Measurements from ENCODE around the gene OLFML2A. TPM values are rescaled to one million over a fixed set of nuclear protein-coding genes. Genes with fewer than 3 reads are reported as not detected.

The OLFML2A gene
- total and polyA plus RNA-seq, 2 donors (not counting 1 experiment from before 2014, with no cell fraction given): 0.76 to 0.88 TPM

- H3K27ac ChIP-seq (ENCODE audit: low read length in 2 of 2): no peak overlapping the region
- POLR2A ChIA-PET: interaction anchor here (0.7 kb wide), 1 partner anchor 1027 kb away, joined by 5 read pairs; no protein-coding TSS in a partner anchor
- intact Hi-C loops (cut with micrococcal nuclease): no loop called here
- Mint-ChIP-seq H3K4me1 (peaks cover 34% of the 10 kb centered on the region), H3K9me3 (ENCODE audit: insufficient read depth) (no peaks in the 10 kb centered on the region), H3K27ac (no peak overlapping the region), H3K27me3 (no peaks in the 10 kb centered on the region), H3K4me3 (no peak overlapping the region)
- H3K36me3 ChIP-seq (replicated peaks in 1 of 2; ENCODE audit: control extremely low read depth in 1 of 2, control insufficient read depth in 1 of 2, extremely low read depth in 1 of 2, insufficient read depth in 2 of 2, low read length in 1 of 2): no peaks in the 10 kb centered on the region
- H3K4me3 ChIP-seq (ENCODE audit: control extremely low read depth in 1 of 5, extremely low read depth in 1 of 5, insufficient read depth in 1 of 5, low read depth in 2 of 5, low read length in 4 of 5): no peak overlapping the region
- DNase-seq (no peak), ATAC-seq (ENCODE audit: low read depth) (no peak)
- WGBS (ENCODE audit: insufficient coverage): 95% methylated on average over 6 of the region's 8 CpGs
- H3K27me3 ChIP-seq (replicated peaks in 1 of 4; ENCODE audit: control extremely low read depth in 1 of 4, control insufficient read depth in 3 of 4, insufficient read depth in 4 of 4, low read length in 3 of 4): no peaks in the 10 kb centered on the region
- H3K9me3 ChIP-seq (ENCODE audit: control extremely low read depth in 1 of 3, control insufficient read depth in 2 of 3, insufficient read depth in 1 of 3, low read length in 2 of 3): peaks cover 0 to 15% (median 0%) of the 10 kb centered on the region in 3 donors
- no peak overlapping the region for H3K4me2 ChIP-seq (replicated peaks; ENCODE audit: low read depth, low read length, poor library complexity, severe bottlenecking)
- no peaks in the 10 kb centered on the region for H3K79me2 ChIP-seq (ENCODE audit: control insufficient read depth, insufficient read depth, low read length)
- TF ChIP-seq CTCF (IDR thresholded peaks at IDR 0.05) (no peak), EZH2 (IDR thresholded peaks at IDR 0.05; ENCODE audit: borderline replicate concordance, insufficient read depth, low read depth, low read length, poor library complexity, severe bottlenecking) (no peak)
- CTCF ChIA-PET: no interaction called here
- H4K20me1 ChIP-seq (ENCODE audit: control insufficient read depth, insufficient read depth, low read length, poor library complexity, severe bottlenecking): no peaks in the 10 kb centered on the region
- peaks cover 32 to 38% of the 10 kb centered on the region in 2 donors for H3K4me1 ChIP-seq (ENCODE audit: control insufficient read depth in 2 of 2, insufficient read depth in 2 of 2, low read length in 2 of 2)
- no peak overlapping the region for H2AFZ ChIP-seq (ENCODE audit: insufficient read depth, low read depth, low read length, poor library complexity, severe bottlenecking)
- H3K9ac ChIP-seq (ENCODE audit: low read length): no peak overlapping the region
These were observed 27.0 kb downstream of the OLFML2A start for GRCh38 chr9:124803911-124804310.

- Histone ChIP-seq H3K9ac (ENCODE audit: low read length) (no peak overlapping the region), H3K36me3 (replicated peaks in 1 of 2; ENCODE audit: control extremely low read depth in 1 of 2, control insufficient read depth in 1 of 2, extremely low read depth in 1 of 2, insufficient read depth in 2 of 2, low read length in 1 of 2) (no peaks in the 10 kb centered on the region), H3K4me2 (replicated peaks; ENCODE audit: low read depth, low read length, poor library complexity, severe bottlenecking) (no peak overlapping the region), H2AFZ (ENCODE audit: insufficient read depth, low read depth, low read length, poor library complexity, severe bottlenecking) (no peak overlapping the region), H3K27ac (ENCODE audit: low read length in 2 of 2) (no peak overlapping the region), H3K4me3 (ENCODE audit: control extremely low read depth in 1 of 5, extremely low read depth in 1 of 5, insufficient read depth in 1 of 5, low read depth in 2 of 5, low read length in 4 of 5) (no peak overlapping the region), H3K27me3 (replicated peaks in 1 of 4; ENCODE audit: control extremely low read depth in 1 of 4, control insufficient read depth in 3 of 4, insufficient read depth in 4 of 4, low read length in 3 of 4) (no peaks in the 10 kb centered on the region), H3K9me3 (ENCODE audit: control extremely low read depth in 1 of 3, control insufficient read depth in 2 of 3, insufficient read depth in 1 of 3, low read length in 2 of 3) (peaks cover 0 to 7% (median 0%) of the 10 kb centered on the region in 3 donors), H3K79me2 (ENCODE audit: control insufficient read depth, insufficient read depth, low read length) (no peaks in the 10 kb centered on the region), H3K4me1 (ENCODE audit: control insufficient read depth in 2 of 2, insufficient read depth in 2 of 2, low read length in 2 of 2) (peaks cover 21 to 26% of the 10 kb centered on the region in 2 donors), H4K20me1 (ENCODE audit: control insufficient read depth, insufficient read depth, low read length, poor library complexity, severe bottlenecking) (no peaks in the 10 kb centered on the region)
- Mint-ChIP-seq H3K4me3 (no peak overlapping the region), H3K27me3 (no peaks in the 10 kb centered on the region), H3K4me1 (peaks cover 29% of the 10 kb centered on the region), H3K9me3 (ENCODE audit: insufficient read depth) (no peaks in the 10 kb centered on the region), H3K27ac (peak overlapping the region; percentile 7)
- ChIA-PET POLR2A (no interaction called here), CTCF (no interaction called here)
- no peak for DNase-seq
- intact Hi-C loops (cut with micrococcal nuclease): no loop called here
- TF ChIP-seq CTCF (IDR thresholded peaks at IDR 0.05) (no peak), EZH2 (IDR thresholded peaks at IDR 0.05; ENCODE audit: borderline replicate concordance, insufficient read depth, low read depth, low read length, poor library complexity, severe bottlenecking) (no peak)
- 94% methylated on average over 2 of the region's 4 CpGs for WGBS (ENCODE audit: insufficient coverage)
- ATAC-seq (ENCODE audit: low read depth): no peak
These were observed 28.3 kb downstream of the OLFML2A start for GRCh38 chr9:124805186-124805585.

All from B cell (primary cell).